ENCODE data around the gene USP15. TPM values are rescaled to one million over a fixed set of nuclear protein-coding genes. Genes with fewer than 3 reads are reported as not detected.

USP15 gene
- total RNA-seq, 1 experiment from 2014 or later, result 35.3 TPM

DNA sequence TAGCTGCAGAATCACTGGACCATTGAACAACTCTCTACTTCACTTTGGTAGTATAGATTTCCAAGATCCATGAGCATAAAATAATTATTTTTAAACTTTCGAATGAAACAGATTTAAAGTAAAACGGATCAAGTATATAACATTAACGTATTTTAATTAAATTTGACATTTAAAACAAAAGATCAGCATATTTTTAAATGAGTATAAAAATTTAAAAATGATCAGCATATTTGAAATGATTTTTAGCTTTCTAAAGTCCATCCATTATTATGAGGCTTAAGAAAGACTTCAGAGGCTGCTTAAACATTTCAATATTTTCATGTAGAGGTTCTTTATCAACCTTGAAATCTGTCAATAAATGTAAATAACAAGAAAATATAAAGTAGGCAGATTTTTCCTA, 5.2 kb upstream of the USP15 start:
- Histone ChIP-seq H3K4me2 (ENCODE audit: insufficient read depth, insufficient read length, low read length) (no peak overlapping the region), H2BK12ac (ENCODE audit: insufficient read length, low read depth, low read length) (no peak overlapping the region), H2AFZ (ENCODE audit: low read length) (no peak overlapping the region), H2BK15ac (ENCODE audit: low read depth, low read length) (no peak overlapping the region), H4K91ac (ENCODE audit: insufficient read length, low read depth, low read length) (no peak overlapping the region), H3K9me3 (ENCODE audit: control insufficient read depth, low read depth, low read length) (no peaks in the 10 kb centered on the region), H3K18ac (ENCODE audit: insufficient read length, low read depth, low read length) (no peak overlapping the region), H3K27me3 (ENCODE audit: insufficient read depth, low read length) (no peaks in the 10 kb centered on the region), H2AK5ac (ENCODE audit: insufficient read length, low read length) (no peak overlapping the region), H3T11ph (ENCODE audit: low read length) (no peak overlapping the region), H3K23me2 (ENCODE audit: insufficient read length, low read depth, low read length, poor library complexity, severe bottlenecking) (no peaks in the 10 kb centered on the region), H2BK120ac (ENCODE audit: low read depth, low read length, poor library complexity, severe bottlenecking) (no peak overlapping the region), H3K27ac (ENCODE audit: insufficient read length, low read depth, low read length) (no peak overlapping the region), H4K20me1 (ENCODE audit: control insufficient read depth, insufficient read depth, insufficient read length) (no peaks in the 10 kb centered on the region), H3K79me1 (ENCODE audit: insufficient read depth, low read depth, low read length, poor library complexity, severe bottlenecking) (no peaks in the 10 kb centered on the region), H3K9ac (ENCODE audit: extremely low read depth, insufficient read length, low read length) (no peak overlapping the region), H3K4me1 (ENCODE audit: insufficient read depth, low read length) (no peaks in the 10 kb centered on the region), H3K79me2 (ENCODE audit: insufficient read depth, low read length) (no peaks in the 10 kb centered on the region), H3K56ac (ENCODE audit: insufficient read length, low read depth, low read length) (no peak overlapping the region), H3K14ac (ENCODE audit: insufficient read depth, low read length) (no peak overlapping the region), H4K5ac (ENCODE audit: insufficient read length, low read depth, low read length) (no peak overlapping the region), H2BK5ac (ENCODE audit: insufficient read length, low read length) (no peak overlapping the region), H3K4ac (ENCODE audit: low read depth, low read length) (no peak overlapping the region), H2BK20ac (ENCODE audit: low read depth, low read length, poor library complexity, severe bottlenecking) (no peak overlapping the region), H3K23ac (ENCODE audit: insufficient read length, low read depth, low read length) (no peak overlapping the region), H4K8ac (replicated peaks; ENCODE audit: insufficient read length, low read depth, low read length) (no peak overlapping the region)
- Mint-ChIP-seq H3K36me3 (ENCODE audit: insufficient read depth in 1 of 3, low read depth in 3 of 3) (no peaks in the 10 kb centered on the region), H3K9me3 (no peaks in the 10 kb centered on the region), H3K27me3 (ENCODE audit: low read depth) (no peaks in the 10 kb centered on the region), H3K4me1 (peaks cover 15 to 18% of the 10 kb centered on the region in 2 experiments), H3K27ac (no peak overlapping the region), H3K4me3 (no peak overlapping the region)
- no peak for DNase-seq
- no CpG with 5 or more reads among the region's 3 CpGs for WGBS (ENCODE audit: extremely low coverage, insufficient read length, low lambda C conversion rate)
- TF ChIP-seq, protein P1, sequence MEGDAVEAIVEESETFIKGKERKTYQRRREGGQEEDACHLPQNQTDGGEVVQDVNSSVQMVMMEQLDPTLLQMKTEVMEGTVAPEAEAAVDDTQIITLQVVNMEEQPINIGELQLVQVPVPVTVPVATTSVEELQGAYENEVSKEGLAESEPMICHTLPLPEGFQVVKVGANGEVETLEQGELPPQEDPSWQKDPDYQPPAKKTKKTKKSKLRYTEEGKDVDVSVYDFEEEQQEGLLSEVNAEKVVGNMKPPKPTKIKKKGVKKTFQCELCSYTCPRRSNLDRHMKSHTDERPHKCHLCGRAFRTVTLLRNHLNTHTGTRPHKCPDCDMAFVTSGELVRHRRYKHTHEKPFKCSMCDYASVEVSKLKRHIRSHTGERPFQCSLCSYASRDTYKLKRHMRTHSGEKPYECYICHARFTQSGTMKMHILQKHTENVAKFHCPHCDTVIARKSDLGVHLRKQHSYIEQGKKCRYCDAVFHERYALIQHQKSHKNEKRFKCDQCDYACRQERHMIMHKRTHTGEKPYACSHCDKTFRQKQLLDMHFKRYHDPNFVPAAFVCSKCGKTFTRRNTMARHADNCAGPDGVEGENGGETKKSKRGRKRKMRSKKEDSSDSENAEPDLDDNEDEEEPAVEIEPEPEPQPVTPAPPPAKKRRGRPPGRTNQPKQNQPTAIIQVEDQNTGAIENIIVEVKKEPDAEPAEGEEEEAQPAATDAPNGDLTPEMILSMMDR (conservative IDR thresholded peaks at IDR 0.05), result no peak
